HG02759 (cell line): ENCODE data around the gene EXT2.

Source experiments
- ATAC-seq: cut with Tn5 transposase; IDR thresholded peaks from one replicate; pipeline ENCODE4 v1.9.1; 2021; ENCODE audit warnings: mild to moderate bottlenecking, moderate library complexity; ENCODE audit not compliant: unreplicated experiment

Gene EXT2

GRCh38 chr11:44095506-44096359, at the start of gene EXT2:
TSS of gene EXT2 (plus strand) at chr11:44095678. CDS start at chr11:44107713, 12,035 bp downstream.
- peak; percentile 95 for ATAC-seq

GRCh38 chr11:44046182-44046581, 49.3 kb upstream of the EXT2 start:
- ATAC-seq, result no peak

- ATAC-seq, result no peak
Observed at GRCh38 chr11:44047298-44047697, 48.2 kb upstream of the EXT2 start.

DNA sequence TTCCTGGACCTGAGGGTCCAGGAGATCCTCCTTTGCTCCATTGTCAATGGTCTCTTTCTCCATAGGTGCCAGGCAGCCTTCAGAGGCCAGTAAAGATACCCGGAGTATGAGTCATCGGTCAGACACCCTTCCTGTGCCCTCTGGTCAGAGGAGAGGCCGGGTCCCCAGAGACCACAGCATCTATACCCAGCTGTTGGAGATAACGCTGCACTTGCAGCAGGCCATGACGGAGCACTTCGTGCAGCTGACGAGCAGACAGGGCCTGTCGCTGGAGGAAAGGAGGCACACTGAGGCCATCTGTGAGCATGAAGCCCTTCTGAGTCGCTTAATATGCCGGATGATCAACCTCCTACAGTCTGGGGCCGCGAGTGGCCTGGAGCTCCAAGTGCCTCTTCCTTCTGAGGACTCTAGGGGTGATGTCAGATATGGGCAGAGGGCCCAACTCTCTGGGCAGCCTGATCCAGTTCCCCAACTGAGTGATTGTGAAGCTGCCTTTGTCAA, 47.5 kb upstream of the EXT2 start, which contains the start of gene ACCSL:
TSS of gene ACCSL (plus strand) at position 51 of the 501 bp plus-strand sequence. CDS start at position 107, 56 bp downstream.
- ATAC-seq, result no peak

DNA sequence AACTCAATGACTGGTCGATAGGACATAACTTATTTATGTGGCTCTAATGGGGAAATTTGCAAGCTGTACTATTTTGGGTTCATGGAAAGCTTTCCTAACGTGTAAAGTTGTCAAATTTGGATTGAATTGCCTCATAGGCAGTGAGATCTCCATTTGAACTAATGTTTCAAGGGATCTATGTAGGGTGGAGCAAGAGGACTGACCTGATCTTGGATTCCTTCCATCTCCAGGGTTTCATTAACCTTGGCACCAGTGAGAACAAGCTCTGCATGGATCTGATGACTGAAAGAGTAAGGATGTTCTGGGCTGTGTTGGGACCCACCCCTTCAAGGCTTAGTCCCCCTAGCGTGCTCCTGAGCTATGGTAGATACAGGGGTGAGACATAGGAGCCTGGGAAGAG, 45.6 kb upstream of the EXT2 start:
- ATAC-seq, result no peak

GRCh38 chr11:44051171-44051570, 44.3 kb upstream of the EXT2 start:
- ATAC-seq, result no peak

- ATAC-seq, result no peak
Observed at GRCh38 chr11:44057340-44057739, 38.1 kb upstream of the EXT2 start.

GRCh38 chr11:44058275-44058674, 37.2 kb upstream of the EXT2 start:
- no peak for ATAC-seq

DNA sequence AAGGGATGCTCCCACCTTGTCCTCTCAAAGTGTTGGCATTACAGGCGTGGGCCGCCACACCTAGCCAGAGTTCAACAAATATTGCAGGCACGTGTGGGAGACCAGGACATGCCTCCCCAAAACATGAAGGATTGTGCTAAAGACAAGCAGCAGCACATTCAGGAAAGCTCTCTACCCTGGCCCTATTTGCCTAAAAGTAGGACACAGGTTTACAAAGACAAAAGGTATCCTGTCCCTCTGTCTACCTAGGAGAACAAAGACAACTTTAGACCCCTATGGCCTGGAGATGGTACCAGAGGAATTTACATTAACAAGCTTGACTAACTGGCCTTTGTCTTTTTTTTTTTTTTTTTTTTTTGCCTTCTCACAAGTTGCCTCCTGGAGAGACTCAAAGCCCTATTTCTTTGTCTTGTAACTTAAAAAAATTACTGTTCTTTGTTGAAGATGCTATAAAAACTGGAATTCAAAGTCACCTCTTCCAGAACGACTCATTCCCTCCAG, 30.3 kb upstream of the EXT2 start:
- ATAC-seq, result no peak

DNA sequence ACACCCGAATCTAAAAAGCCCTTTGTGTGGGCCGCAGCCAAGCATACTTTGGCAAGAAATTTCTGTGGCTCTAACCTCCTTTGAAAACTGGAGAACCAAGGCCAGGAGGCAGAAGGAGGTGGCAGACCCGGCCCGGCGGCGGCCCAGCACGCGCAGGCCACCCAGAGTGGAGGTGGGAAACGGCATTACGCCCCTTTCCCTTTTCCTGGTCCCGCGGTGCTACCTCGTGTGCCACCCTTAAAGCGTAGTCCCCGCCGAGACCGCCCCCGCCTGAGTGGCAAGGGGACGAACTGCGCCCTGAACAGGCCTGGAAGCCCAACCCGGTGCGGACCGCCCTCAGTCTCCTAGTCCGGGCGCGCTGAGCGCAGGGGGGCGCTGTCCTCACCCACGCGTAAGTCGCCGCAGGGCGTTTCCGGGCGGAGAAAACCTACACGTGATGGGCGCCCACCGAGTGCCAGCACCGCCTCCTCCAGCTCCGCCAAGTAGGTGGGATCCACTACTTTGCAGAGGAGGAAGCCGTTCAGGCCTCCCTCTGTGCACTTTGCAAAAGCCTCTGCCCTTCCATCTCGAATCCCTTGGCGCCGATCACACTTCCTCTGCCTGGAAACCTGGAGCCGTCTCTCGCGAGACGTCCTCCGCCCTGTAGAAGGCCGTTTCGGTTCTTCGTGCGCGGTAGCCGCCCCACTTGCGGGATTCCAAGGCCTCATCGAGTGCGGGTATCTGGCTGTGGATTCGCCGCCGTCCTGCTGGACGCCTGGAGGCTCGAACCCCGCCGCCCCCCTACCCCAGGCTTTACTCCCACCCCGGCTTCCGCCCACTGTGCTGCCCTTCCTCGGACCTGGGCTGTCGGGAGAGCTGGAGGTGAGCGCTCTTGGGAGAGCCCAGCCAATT, 29.4 kb upstream of the EXT2 start, which contains the start of gene ACCS:
TSS of gene ACCS (plus strand) at position 430 of the 891 bp plus-strand sequence. CDS start 1,358 bp downstream, outside the sequence.
- peak; percentile 95 for ATAC-seq

- no peak for ATAC-seq
Observed at GRCh38 chr11:44066732-44067141, 28.7 kb upstream of the EXT2 start.

DNA sequence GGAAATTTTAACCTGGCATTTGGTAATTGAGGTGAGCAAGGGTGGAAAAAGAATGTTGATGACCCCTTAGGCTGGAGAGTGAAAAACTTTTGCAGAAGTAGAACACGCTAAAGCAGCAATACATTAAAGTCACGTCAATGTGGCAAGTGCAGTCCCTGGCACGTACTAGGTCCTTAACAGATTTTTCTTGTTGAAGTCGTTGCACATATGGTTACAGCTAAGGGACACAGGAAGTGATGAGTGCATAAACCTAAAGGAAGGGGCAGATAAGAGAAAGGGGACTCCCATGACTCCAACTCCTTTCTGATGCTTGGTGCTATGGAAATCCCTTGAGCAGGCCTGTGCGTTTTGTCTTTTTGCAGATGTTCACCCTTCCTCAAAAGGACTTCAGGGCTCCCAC, 28.2 kb upstream of the EXT2 start:
- no peak for ATAC-seq

DNA sequence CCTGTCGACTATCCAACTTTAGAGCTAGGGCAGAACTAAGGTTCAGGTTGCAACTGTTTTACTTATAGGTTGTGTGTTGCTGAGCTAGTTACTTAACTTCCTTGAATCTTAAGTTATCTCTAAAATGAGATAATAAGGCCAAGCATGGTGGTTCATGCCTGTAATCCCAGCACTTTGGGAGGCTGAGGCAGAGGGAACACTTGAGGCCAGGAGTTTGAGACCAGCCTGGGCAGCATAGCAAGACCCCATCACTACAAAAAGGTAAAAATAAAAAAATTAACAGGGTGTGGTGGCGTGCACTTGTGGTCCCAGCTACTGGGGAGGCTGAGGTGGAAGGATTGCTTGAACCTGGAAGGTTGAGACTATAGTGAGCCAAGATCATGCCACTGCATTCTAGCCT, 27.3 kb upstream of the EXT2 start:
- no peak for ATAC-seq

DNA sequence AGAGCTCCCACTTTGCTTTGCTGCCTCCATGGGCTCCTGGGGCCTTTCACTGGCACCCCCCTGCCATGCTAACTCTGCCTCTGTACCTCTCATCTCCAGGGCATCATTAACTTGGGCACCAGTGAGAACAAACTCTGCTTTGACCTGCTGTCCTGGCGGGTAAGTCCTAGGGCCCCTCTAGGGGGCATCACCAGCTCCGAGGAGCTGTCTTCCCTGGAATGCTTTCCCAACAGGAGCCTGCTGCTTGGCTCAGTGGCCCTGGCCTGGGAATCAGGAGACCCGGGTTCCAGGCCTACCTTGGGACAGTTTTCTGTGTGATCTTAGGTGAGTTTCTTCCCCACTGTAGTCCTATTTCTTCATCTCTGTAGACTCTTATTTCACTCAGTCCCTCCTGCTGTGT, 24.3 kb upstream of the EXT2 start:
- no peak for ATAC-seq

DNA sequence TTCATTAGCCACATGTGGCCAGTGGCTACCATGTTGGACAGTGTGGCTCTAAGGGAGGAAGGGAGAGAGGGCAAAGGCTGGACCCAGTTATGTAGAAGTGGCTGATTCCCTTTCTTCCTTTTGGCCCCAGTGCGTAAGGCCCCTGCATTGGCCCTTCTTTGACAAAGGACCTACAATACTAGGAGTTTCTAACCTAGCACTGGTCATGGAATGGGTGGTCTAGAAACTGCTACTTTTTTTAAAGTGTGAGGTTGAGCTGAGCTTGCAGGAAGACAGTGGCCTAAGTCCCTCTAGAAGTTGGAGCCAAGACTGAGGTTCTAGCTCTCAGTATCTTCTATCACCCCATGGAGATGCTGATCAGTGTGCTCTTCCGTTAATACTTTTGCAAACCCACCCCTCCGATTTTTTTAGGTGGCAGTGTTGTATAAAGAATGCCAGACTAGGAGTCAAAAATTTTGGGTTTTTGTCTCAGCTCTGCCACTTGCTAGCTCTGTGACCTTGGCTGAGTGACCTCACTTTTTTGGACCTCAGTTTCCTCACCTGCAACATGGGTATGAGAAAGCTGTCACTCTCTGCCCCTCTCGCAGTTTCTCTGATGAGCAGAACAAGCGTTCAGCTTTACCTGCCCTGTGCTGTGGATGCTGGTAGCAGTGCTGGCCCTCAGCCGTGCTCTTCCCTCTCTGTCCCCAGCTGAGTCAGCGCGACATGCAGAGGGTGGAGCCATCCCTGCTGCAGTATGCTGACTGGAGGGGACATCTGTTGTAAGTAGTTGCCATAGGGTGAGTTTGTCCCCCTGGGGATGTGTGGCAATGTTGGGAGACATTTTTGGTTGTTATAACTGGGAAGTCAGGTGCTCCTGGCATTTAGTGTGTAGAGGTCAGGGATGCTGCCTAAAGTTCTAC, 22.5 kb upstream of the EXT2 start:
- no peak for ATAC-seq

DNA sequence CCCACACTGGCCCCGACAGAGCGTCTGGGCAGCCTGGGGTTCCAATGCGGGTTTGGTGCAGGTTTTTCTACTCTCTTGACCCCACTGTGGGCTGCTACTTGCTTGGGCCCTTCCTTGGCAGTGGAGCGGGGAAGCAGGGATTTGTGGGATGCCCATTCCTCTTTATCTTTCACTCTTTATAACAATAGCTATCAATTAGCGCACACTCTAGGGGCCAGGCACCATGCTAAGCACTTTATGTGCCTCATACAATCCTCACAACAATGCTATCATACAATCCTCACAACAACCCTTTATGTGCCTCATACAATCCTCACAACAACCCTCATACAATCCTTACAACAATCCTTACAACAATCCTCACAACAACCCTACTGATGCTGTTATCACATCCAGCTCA, 16.7 kb upstream of the EXT2 start:
- ATAC-seq, result no peak

GRCh38 chr11:44079376-44079775, 16.1 kb upstream of the EXT2 start:
- no peak for ATAC-seq

DNA sequence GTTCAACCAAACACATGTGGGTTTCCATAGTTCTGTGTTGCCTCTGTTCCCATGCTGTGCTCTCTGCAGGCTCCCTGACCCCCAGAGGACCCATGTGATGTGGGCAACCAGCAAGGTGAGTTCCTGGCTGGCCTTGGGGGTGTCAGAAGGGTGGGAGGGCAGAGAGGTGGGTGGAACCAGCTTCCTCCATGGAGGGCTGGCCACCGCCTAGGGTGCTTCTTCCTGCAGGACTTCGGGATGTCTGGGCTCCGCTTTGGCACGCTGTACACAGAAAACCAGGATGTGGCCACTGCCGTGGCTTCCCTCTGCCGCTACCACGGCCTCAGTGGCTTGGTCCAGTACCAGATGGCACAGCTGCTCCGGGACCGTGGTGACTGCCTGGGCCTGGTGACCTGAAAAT, 14.5 kb upstream of the EXT2 start:
- no peak for ATAC-seq

DNA sequence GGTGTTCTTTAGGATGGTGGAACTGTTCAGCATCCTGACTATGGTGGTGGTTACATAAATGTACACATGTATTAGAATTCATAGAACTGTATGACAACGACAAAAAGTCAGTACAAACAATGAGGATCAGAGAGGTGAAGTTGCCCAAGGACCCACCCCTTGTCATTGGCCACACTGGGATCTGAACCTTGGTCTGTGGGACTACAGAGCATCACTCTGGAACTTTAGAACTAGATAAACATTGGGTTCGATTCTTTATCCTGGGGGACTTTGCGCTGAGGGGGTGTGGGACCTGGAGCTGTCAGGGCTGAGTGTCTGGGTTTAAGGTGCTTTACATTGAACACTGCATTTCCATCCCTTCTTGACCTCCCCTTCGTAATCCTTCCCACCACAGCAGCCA, 12.8 kb upstream of the EXT2 start:
- no peak for ATAC-seq

DNA sequence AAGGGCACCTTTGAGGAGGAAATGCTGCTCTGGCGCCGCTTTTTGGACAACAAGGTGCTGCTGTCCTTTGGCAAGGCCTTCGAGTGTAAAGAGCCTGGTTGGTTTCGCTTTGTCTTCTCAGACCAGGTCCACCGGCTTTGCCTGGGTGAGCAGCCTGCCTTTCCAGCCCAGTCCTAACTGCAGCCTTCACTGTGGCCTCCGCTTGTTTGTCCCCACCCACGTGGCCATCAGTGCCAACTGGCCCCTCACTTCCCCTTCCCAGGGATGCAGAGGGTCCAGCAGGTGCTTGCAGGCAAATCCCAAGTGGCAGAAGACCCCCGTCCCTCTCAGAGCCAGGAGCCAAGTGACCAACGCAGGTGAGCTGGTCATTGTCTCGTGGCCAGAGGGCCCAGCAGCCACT, 12.0 kb upstream of the EXT2 start:
- no peak for ATAC-seq
